PC-9 (cell line): Measurements from ENCODE around the gene CCSAP. TPM values are rescaled to one million over a fixed set of nuclear protein-coding genes. Genes with fewer than 3 reads are reported as not detected.

Experiments used
- BruUV-seq: library from RNA; stranded (reverse); fragments of 400-500 nt; replicated peaks from 2 replicates; lab custom pipeline; 2021; lab: Mats Ljungman, UMichigan
- CTCF ChIA-PET: fragments of 300-600 bp; sonication (Branson Sonifier 250); formaldehyde crosslinking; loops from one replicate; lab custom pipeline; 2022; ENCODE audit warnings: antibody characterized with exemption; lab: Charles Lee
- POLR2A ChIA-PET: fragments of 300-600 bp; sonication (Branson Sonifier 250); formaldehyde crosslinking; loops from one replicate; lab custom pipeline; 2022; ENCODE audit warnings: antibody characterized with exemption; ENCODE audit not compliant: unreplicated experiment; lab: Charles Lee
- DNase-seq, 2 experiments: peaks; one replicate each; pipeline versions ENCODE4 v3.0.0 to v3.0.0-alpha.2; 2015 to 2022; ENCODE audit warnings: mixed read lengths in 1 of 2
- H2AFZ ChIP-seq: fragments of 200-600 bp; sonication (generic); 2 replicates; pipeline ENCODE4 v1.8.1; 2017; ENCODE audit warnings: antibody characterized with exemption
- H3F3A ChIP-seq: fragments of 200-600 bp; sonication (generic); 2 replicates; pipeline ENCODE4 v1.8.1; 2017; ENCODE audit warnings: antibody characterized with exemption, mild to moderate bottlenecking, low read depth; ENCODE audit not compliant: insufficient read depth
- H3K27ac ChIP-seq: fragments of 200-600 bp; sonication (generic); 2 replicates; pipeline ENCODE4 v1.6.1; 2016; ENCODE audit warnings: mixed run types
- H3K27me3 ChIP-seq: fragments of 200-600 bp; sonication (generic); 2 replicates; pipeline ENCODE4 v1.6.1; 2016; ENCODE audit warnings: low read depth, mixed run types; ENCODE audit not compliant: insufficient read depth
- H3K36me3 ChIP-seq: fragments of 200-600 bp; sonication (generic); 2 replicates; pipeline ENCODE4 v1.6.1; 2016; ENCODE audit warnings: low read depth, mixed run types
- H3K4me1 ChIP-seq: fragments of 200-600 bp; sonication (generic); replicated peaks from 2 replicates; pipeline ENCODE4 v1.6.1; 2016; ENCODE audit warnings: mixed run types; ENCODE audit not compliant: insufficient read depth
- H3K4me2 ChIP-seq: fragments of 200-600 bp; sonication (generic); 2 replicates; pipeline ENCODE4 v1.6.1; 2017; ENCODE audit warnings: mixed run types
- H3K4me3 ChIP-seq: fragments of 200-600 bp; sonication (generic); 2 replicates; pipeline ENCODE4 v1.6.1; 2016; ENCODE audit warnings: mixed run types
- H3K79me2 ChIP-seq: fragments of 200-600 bp; sonication (generic); 2 replicates; pipeline ENCODE4 v1.6.1; 2017; ENCODE audit warnings: low read depth, mixed run types
- H3K9me2 ChIP-seq: fragments of 200-600 bp; sonication (generic); 2 replicates; pipeline ENCODE4 v1.8.1; 2017; ENCODE audit warnings: mild to moderate bottlenecking; ENCODE audit not compliant: insufficient read depth
- H3K9me3 ChIP-seq: fragments of 200-600 bp; sonication (generic); 2 replicates; pipeline ENCODE4 v1.8.1; 2016; ENCODE audit warnings: low read depth; ENCODE audit not compliant: insufficient read depth
- H4K20me1 ChIP-seq: fragments of 200-600 bp; sonication (generic); 2 replicates; pipeline ENCODE4 v1.8.1; 2017; ENCODE audit not compliant: insufficient read depth
- EZH2 ChIP-seq: fragments of 200-600 bp; sonication (generic); IDR thresholded peaks from 2 replicates; pipeline ENCODE4 v1.8.0; 2017; ENCODE audit warnings: antibody characterized with exemption, low read depth
- intact Hi-C: fragments of 100-400 bp; cut with micrococcal nuclease; formaldehyde crosslinking; loops from one replicate; pipeline ENCODE4 v1.10.0; 2022; ENCODE audit not compliant: unreplicated experiment
- total RNA-seq: library from RNA; stranded (reverse); gene quantifications from 2 replicates; pipeline ENCODE4 v1.2.3, GENCODE V29; 2021
- TF ChIP-seq, protein P1 (sequence below): fragments of 200-600 bp; sonication (generic); conservative IDR thresholded peaks from 2 replicates; pipeline ENCODE4 v1.6.1; 2017; ENCODE audit warnings: mixed run types, antibody characterized with exemption, mild to moderate bottlenecking, moderate library complexity

Gene CCSAP
- total RNA-seq, 1 experiment from 2014 or later, result 6.7 TPM

DNA sequence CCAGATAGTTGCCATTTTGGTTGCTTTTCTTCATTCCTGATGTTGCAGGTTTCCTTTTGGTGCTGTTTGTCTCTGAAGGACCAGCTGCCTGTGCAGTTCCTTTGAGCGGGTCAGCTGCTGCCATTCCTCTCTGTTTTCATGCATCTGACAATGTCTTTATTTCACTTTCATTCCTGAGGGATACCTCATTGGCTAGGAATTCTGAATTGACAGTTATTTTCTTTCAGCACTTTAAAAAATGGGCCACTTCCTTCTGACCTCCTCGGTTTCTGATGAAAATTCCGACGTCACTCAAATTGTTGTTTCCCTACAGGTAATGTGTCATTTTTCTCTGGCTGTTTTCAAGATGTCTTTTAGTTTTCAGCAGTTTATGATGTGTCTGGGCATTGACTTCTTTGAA lies 24.8 kb downstream of the CCSAP start:
- intact Hi-C loops, result no loop called here
- DNase-seq, result no peak
- Histone ChIP-seq H3K27me3 (no peaks in the 10 kb centered on the region), H3K4me1 (no peaks in the 10 kb centered on the region), H4K20me1 (no peaks in the 10 kb centered on the region), H3K9me2 (no peaks in the 10 kb centered on the region), H3K36me3 (no peaks in the 10 kb centered on the region), H3K27ac (no peak overlapping the region), H3K79me2 (no peaks in the 10 kb centered on the region), H3F3A (no peaks in the 10 kb centered on the region), H3K4me3 (no peak overlapping the region), H2AFZ (no peak overlapping the region), H3K9me3 (no peaks in the 10 kb centered on the region), H3K4me2 (no peak overlapping the region)
- CTCF ChIA-PET, result no interaction called here
- POLR2A ChIA-PET, result no interaction called here
- TF ChIP-seq EZH2, result no peak
- TF ChIP-seq, protein P1, sequence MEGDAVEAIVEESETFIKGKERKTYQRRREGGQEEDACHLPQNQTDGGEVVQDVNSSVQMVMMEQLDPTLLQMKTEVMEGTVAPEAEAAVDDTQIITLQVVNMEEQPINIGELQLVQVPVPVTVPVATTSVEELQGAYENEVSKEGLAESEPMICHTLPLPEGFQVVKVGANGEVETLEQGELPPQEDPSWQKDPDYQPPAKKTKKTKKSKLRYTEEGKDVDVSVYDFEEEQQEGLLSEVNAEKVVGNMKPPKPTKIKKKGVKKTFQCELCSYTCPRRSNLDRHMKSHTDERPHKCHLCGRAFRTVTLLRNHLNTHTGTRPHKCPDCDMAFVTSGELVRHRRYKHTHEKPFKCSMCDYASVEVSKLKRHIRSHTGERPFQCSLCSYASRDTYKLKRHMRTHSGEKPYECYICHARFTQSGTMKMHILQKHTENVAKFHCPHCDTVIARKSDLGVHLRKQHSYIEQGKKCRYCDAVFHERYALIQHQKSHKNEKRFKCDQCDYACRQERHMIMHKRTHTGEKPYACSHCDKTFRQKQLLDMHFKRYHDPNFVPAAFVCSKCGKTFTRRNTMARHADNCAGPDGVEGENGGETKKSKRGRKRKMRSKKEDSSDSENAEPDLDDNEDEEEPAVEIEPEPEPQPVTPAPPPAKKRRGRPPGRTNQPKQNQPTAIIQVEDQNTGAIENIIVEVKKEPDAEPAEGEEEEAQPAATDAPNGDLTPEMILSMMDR, result no peak
- no TSS peak for BruUV-seq

DNA sequence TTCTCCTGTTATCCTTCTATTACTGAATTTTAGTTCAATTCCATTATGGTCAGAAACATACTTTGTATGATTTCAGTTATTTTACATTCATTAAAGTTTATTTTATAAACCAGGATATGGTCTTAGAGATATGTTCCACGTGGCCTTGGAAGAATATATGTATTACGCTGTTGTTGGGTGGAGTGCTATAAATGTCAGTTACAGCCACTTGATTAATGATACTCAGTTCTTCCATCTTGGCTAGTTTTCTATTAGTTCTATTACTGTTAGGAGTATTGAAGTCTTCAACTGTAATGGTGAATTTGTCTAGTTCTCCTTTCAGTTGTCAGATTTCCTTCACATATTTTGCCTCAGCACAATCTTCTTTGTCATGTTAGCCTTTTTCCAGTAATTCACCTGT lies 26.7 kb downstream of the CCSAP start:
- H3K9me3 ChIP-seq, result no peaks in the 10 kb centered on the region
- no peaks in the 10 kb centered on the region for H3K27me3 ChIP-seq
- intact Hi-C loops, result no loop called here
- no peaks in the 10 kb centered on the region for H3K36me3 ChIP-seq
- no TSS peak for BruUV-seq
- H3K4me1 ChIP-seq, result no peaks in the 10 kb centered on the region
- TF ChIP-seq, protein P1, result no peak
- no peak for TF ChIP-seq EZH2
- no peaks in the 10 kb centered on the region for H3K79me2 ChIP-seq
- no peak overlapping the region for H2AFZ ChIP-seq
- no peak overlapping the region for H3K27ac ChIP-seq
- no peaks in the 10 kb centered on the region for H3F3A ChIP-seq
- no peaks in the 10 kb centered on the region for H4K20me1 ChIP-seq
- no peak for DNase-seq
- H3K9me2 ChIP-seq, result no peaks in the 10 kb centered on the region
- POLR2A ChIA-PET, result no interaction called here
- H3K4me3 ChIP-seq, result no peak overlapping the region
- H3K4me2 ChIP-seq, result no peak overlapping the region
- CTCF ChIA-PET, result no interaction called here

DNA sequence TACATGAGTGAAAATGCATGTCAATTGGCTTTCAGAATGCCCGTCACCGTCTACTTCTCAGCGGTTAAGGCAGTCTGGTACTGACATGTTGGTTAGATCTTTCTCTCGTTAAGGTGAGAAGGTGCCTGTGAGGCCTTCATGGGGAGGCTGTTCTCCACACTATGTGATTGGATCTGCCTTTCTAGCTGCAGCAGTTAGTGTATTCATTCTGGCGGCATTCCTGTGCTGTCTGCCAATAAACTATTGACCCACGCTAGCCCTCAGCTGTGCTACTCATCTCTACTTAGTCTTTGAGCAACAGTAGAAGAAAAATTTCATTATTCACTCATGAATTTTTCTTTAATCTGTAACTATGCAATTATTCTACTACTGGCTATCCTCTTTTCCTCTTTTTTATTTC lies 32.0 kb downstream of the CCSAP start:
- no peak overlapping the region for H2AFZ ChIP-seq

More for the DNA sequence above, 32.0 kb downstream of the CCSAP start:
- H3K27me3 ChIP-seq, result no peaks in the 10 kb centered on the region
- no peaks in the 10 kb centered on the region for H3F3A ChIP-seq
- no peaks in the 10 kb centered on the region for H3K9me2 ChIP-seq
- H3K79me2 ChIP-seq, result no peaks in the 10 kb centered on the region
- DNase-seq, result no peak
- no peak overlapping the region for H3K27ac ChIP-seq
- H3K4me3 ChIP-seq, result no peak overlapping the region
- no peaks in the 10 kb centered on the region for H4K20me1 ChIP-seq
- H3K4me1 ChIP-seq, result no peaks in the 10 kb centered on the region
- no peak for TF ChIP-seq EZH2
- TF ChIP-seq, protein P1, result no peak
- no TSS peak for BruUV-seq
- no peaks in the 10 kb centered on the region for H3K9me3 ChIP-seq
- no peaks in the 10 kb centered on the region for H3K36me3 ChIP-seq
- POLR2A ChIA-PET, result no interaction called here
- intact Hi-C loops, result no loop called here
- no peak overlapping the region for H3K4me2 ChIP-seq
- CTCF ChIA-PET, result no interaction called here
